OCI-LY3 (cell line): ENCODE data around the gene MAP3K2.

ENCODE experiments used
- H2AFZ ChIP-seq: fragments of 200-600, 300-600 bp; shearing (Covaris generic); 2 replicates; pipeline ENCODE4 v1.6.0; 2014; ENCODE audit warnings: antibody characterized with exemption, low read depth, low read length
- H3K27ac ChIP-seq: fragments of 200-600, 300-600 bp; sonication (generic); 2 replicates; pipeline ENCODE4 v1.5.1; 2014; ENCODE audit warnings: mild to moderate bottlenecking, low read length, moderate library complexity, mixed read lengths
- H3K27me3 ChIP-seq: fragments of 200-600, 300-600 bp; sonication (generic); 2 replicates; pipeline ENCODE4 v1.6.1; 2014; ENCODE audit warnings: low read depth, low read length, mixed read lengths
- H3K36me3 ChIP-seq: fragments of 200-600, 300-600 bp; sonication (generic); replicated peaks from 2 replicates; pipeline ENCODE3; 2014; ENCODE audit warnings: low read depth, low read length, mixed read lengths
- H3K4me1 ChIP-seq: fragments of 300-600, 200-600 bp; sonication (generic); 2 replicates; pipeline ENCODE4 v1.6.1; 2014; ENCODE audit warnings: low read length, mixed read lengths
- H3K4me2 ChIP-seq: fragments of 200-600, 300-600 bp; sonication (generic); 2 replicates; pipeline ENCODE4 v1.6.1; 2014; ENCODE audit warnings: low read length, mixed read lengths
- H3K4me3 ChIP-seq: fragments of 300-600, 200-600 bp; sonication (generic); 2 replicates; pipeline ENCODE4 v1.5.1; 2014; ENCODE audit warnings: antibody characterized with exemption, mild to moderate bottlenecking, low read length, moderate library complexity
- H3K79me2 ChIP-seq: fragments of 300-600, 200-600 bp; shearing (Covaris generic); 2 replicates; pipeline ENCODE4 v1.6.1; 2014; ENCODE audit warnings: mild to moderate bottlenecking, low read length, mixed read lengths
- H3K9ac ChIP-seq: fragments of 300-600, 200-600 bp; shearing (Covaris generic); 2 replicates; pipeline ENCODE4 v1.6.0; 2014; ENCODE audit warnings: mild to moderate bottlenecking, low read length, moderate library complexity
- H3K9me3 ChIP-seq: fragments of 200-600, 300-600 bp; shearing (Covaris generic); 2 replicates; pipeline ENCODE4 v1.6.1; 2014; ENCODE audit warnings: low read length, mixed read lengths; ENCODE audit not compliant: insufficient read depth
- H4K20me1 ChIP-seq: fragments of 200-600, 300-600 bp; sonication (generic); 2 replicates; pipeline ENCODE4 v1.6.1; 2016; ENCODE audit warnings: low read length, mixed read lengths; ENCODE audit not compliant: insufficient read depth
- CTCF ChIP-seq: fragments of 200-600, 300-600 bp; sonication (generic); IDR thresholded peaks from 2 replicates; pipeline ENCODE4 v1.5.1; 2014; ENCODE audit warnings: antibody characterized with exemption, low read length, low read depth
- EZH2phosphoT487 ChIP-seq: fragments of 200-600 bp; shearing (Covaris generic); IDR thresholded peaks from 2 replicates; pipeline ENCODE4 v1.6.1; 2018; ENCODE audit warnings: antibody characterized with exemption, mixed run types, low read depth

The MAP3K2 gene

GRCh38 chr2:127421871-127422558 lies 34.2 kb upstream of the MAP3K2 start:
- H3K4me1 ChIP-seq = no peaks in the 10 kb centered on the region
- no peak overlapping the region for H3K9ac ChIP-seq
- no peak for TF ChIP-seq EZH2phosphoT487
- H3K4me3 ChIP-seq = no peak overlapping the region
- no peaks in the 10 kb centered on the region for H3K36me3 ChIP-seq
- H3K9me3 ChIP-seq = no peaks in the 10 kb centered on the region
- H3K4me2 ChIP-seq = no peak overlapping the region
- H3K79me2 ChIP-seq = no peaks in the 10 kb centered on the region
- no peak overlapping the region for H2AFZ ChIP-seq
- no peak overlapping the region for H3K27ac ChIP-seq
- H3K27me3 ChIP-seq = peaks cover 4% of the 10 kb centered on the region
- H4K20me1 ChIP-seq = no peaks in the 10 kb centered on the region

- no peaks in the 10 kb centered on the region for H4K20me1 ChIP-seq
- H3K4me2 ChIP-seq = no peak overlapping the region
- H3K36me3 ChIP-seq = no peaks in the 10 kb centered on the region
- no peak overlapping the region for H3K4me3 ChIP-seq
- H3K27me3 ChIP-seq = peaks cover 12% of the 10 kb centered on the region
- H2AFZ ChIP-seq = no peak overlapping the region
- H3K79me2 ChIP-seq = no peaks in the 10 kb centered on the region
- H3K27ac ChIP-seq = no peak overlapping the region
- peaks cover 7% of the 10 kb centered on the region for H3K4me1 ChIP-seq
- H3K9me3 ChIP-seq = no peaks in the 10 kb centered on the region
- no peak overlapping the region for H3K9ac ChIP-seq
- TF ChIP-seq EZH2phosphoT487 (no peak), CTCF (no peak)
Observed at GRCh38 chr2:127421116-127421800, 33.5 kb upstream of the MAP3K2 start.

GRCh38 chr2:127420039-127420864 lies 32.5 kb upstream of the MAP3K2 start:
- Histone ChIP-seq H3K36me3 (no peaks in the 10 kb centered on the region), H3K4me3 (no peak overlapping the region), H3K4me1 (peaks cover 11% of the 10 kb centered on the region), H3K4me2 (no peak overlapping the region), H3K9ac (no peak overlapping the region), H2AFZ (no peak overlapping the region), H3K27me3 (peaks cover 14% of the 10 kb centered on the region), H4K20me1 (no peaks in the 10 kb centered on the region), H3K27ac (no peak overlapping the region), H3K79me2 (no peaks in the 10 kb centered on the region), H3K9me3 (no peaks in the 10 kb centered on the region)
- TF ChIP-seq EZH2phosphoT487 (no peak), CTCF (no peak)

GRCh38 chr2:127419448-127420038 lies 31.8 kb upstream of the MAP3K2 start:
- Histone ChIP-seq H4K20me1 (no peaks in the 10 kb centered on the region), H3K9me3 (no peaks in the 10 kb centered on the region), H3K4me1 (peaks cover 11% of the 10 kb centered on the region), H3K79me2 (no peaks in the 10 kb centered on the region), H3K36me3 (no peaks in the 10 kb centered on the region), H2AFZ (no peak overlapping the region), H3K4me3 (no peak overlapping the region), H3K27me3 (peaks cover 14% of the 10 kb centered on the region), H3K27ac (no peak overlapping the region), H3K9ac (no peak overlapping the region), H3K4me2 (no peak overlapping the region)
- no peak for TF ChIP-seq EZH2phosphoT487
- TF ChIP-seq CTCF = no peak
